Neuronal stem cell (in vitro differentiated cells): Measurements from ENCODE around the gene RALGAPA1.

Experiments
- DNase-seq: peaks from one replicate; pipeline ENCODE4 v3.0.0-alpha.2; 2013; ENCODE audit warnings: low spot score
- H2AFZ ChIP-seq: one replicate; pipeline ENCODE4 v1.6.1; 2013; ENCODE audit warnings: mild to moderate bottlenecking, low read length, inconsistent platforms
- H2AK5ac ChIP-seq: 2 replicates; pipeline ENCODE4 v1.6.1; 2013; ENCODE audit warnings: low read depth, mild to moderate bottlenecking, inconsistent platforms, low read length, moderate library complexity, mixed read lengths
- H2BK120ac ChIP-seq: 2 replicates; pipeline ENCODE4 v1.6.1; 2013; ENCODE audit warnings: low read depth, mild to moderate bottlenecking, inconsistent platforms, low read length, moderate library complexity, mixed read lengths
- H2BK12ac ChIP-seq: one replicate; pipeline ENCODE4 v1.6.1; 2013; ENCODE audit warnings: low read length, inconsistent platforms
- H2BK15ac ChIP-seq: 2 replicates; pipeline ENCODE4 v1.6.1; 2013; ENCODE audit warnings: mild to moderate bottlenecking, low read length, inconsistent platforms, mixed read lengths
- H2BK5ac ChIP-seq: one replicate; pipeline ENCODE4 v1.6.1; 2013; ENCODE audit warnings: inconsistent platforms, mild to moderate bottlenecking, low read length, moderate library complexity
- H3K14ac ChIP-seq: one replicate; pipeline ENCODE4 v1.6.1; 2013; ENCODE audit warnings: low read length, inconsistent platforms
- H3K18ac ChIP-seq: 2 replicates; pipeline ENCODE4 v1.6.1; 2013; ENCODE audit warnings: low read length, inconsistent platforms
- H3K23ac ChIP-seq: 2 replicates; pipeline ENCODE4 v1.6.1; 2013; ENCODE audit warnings: low read depth, mild to moderate bottlenecking, mixed read lengths, low read length, inconsistent platforms; ENCODE audit not compliant: poor library complexity
- H3K27ac ChIP-seq: replicated peaks from 3 replicates; pipeline ENCODE4 v1.5.1; 2013; ENCODE audit warnings: low read length, inconsistent platforms
- H3K27me3 ChIP-seq, 3 experiments: 2 replicates each; pipeline ENCODE4 v1.6.1; 2013; ENCODE audit warnings: low read length in 3 of 3, mild to moderate bottlenecking in 2 of 3, inconsistent platforms in 1 of 3, low read depth in 1 of 3, mixed read lengths in 1 of 3, moderate library complexity in 1 of 3; ENCODE audit not compliant: control insufficient read depth in 3 of 3, insufficient read depth in 3 of 3
- H3K36me3 ChIP-seq, 2 donors: replicated peaks in 1 of 2; 2 replicates each; pipeline ENCODE4 v1.6.1; 2013; ENCODE audit warnings: low read length in 2 of 2; ENCODE audit not compliant: control insufficient read depth in 2 of 2, insufficient read depth in 2 of 2
- H3K4ac ChIP-seq: 2 replicates; pipeline ENCODE4 v1.6.1; 2013; ENCODE audit warnings: inconsistent platforms, mild to moderate bottlenecking, low read length, moderate library complexity
- H3K4me1 ChIP-seq, 2 donors: 1 replicate in 1 of 2; 2 replicates in 1 of 2; pipeline ENCODE4 v1.6.1; 2013; ENCODE audit warnings: low read length in 2 of 2, low read depth in 1 of 2; ENCODE audit not compliant: control insufficient read depth in 2 of 2, insufficient read depth in 1 of 2
- H3K4me2 ChIP-seq: one replicate; pipeline ENCODE4 v1.6.1; 2013; ENCODE audit warnings: mild to moderate bottlenecking, low read length, inconsistent platforms; ENCODE audit not compliant: insufficient read depth, poor library complexity, severe bottlenecking
- H3K4me3 ChIP-seq, 2 donors: 2 replicates each; pipeline ENCODE4 v1.5.1; 2013; ENCODE audit warnings: low read length in 2 of 2, mild to moderate bottlenecking in 2 of 2, inconsistent platforms in 1 of 2, moderate library complexity in 1 of 2
- H3K79me1 ChIP-seq: one replicate; pipeline ENCODE4 v1.6.1; 2013; ENCODE audit warnings: low read depth, mild to moderate bottlenecking, inconsistent platforms, low read length, moderate library complexity
- H3K9ac ChIP-seq: one replicate; pipeline ENCODE4 v1.6.1; 2013; ENCODE audit warnings: mild to moderate bottlenecking, low read depth, low read length, inconsistent platforms; ENCODE audit not compliant: poor library complexity
- H3K9me3 ChIP-seq, 2 donors: replicated peaks in 1 of 2; 2 replicates each; pipeline versions ENCODE3 to v1.6.1; 2013; ENCODE audit warnings: low read length in 2 of 2, mild to moderate bottlenecking in 2 of 2, inconsistent platforms in 1 of 2, low read depth in 1 of 2, mixed read lengths in 1 of 2, moderate library complexity in 1 of 2; ENCODE audit not compliant: control insufficient read depth in 2 of 2, insufficient read depth in 1 of 2
- H4K8ac ChIP-seq: one replicate; pipeline ENCODE4 v1.6.1; 2013; ENCODE audit warnings: low read depth, mild to moderate bottlenecking, inconsistent platforms, low read length, moderate library complexity
- H4K91ac ChIP-seq: one replicate; pipeline ENCODE4 v1.6.1; 2013; ENCODE audit warnings: low read length, low read depth, mild to moderate bottlenecking, inconsistent platforms; ENCODE audit not compliant: poor library complexity
- WGBS, 2 donors: extraction: QIAGEN DNeasy Blood & Tissue Kit; methylation state at CpG; one replicate each; pipeline ENCODE4 v1.1.7; 2013; ENCODE audit warnings: missing lambda C conversion rate in 2 of 2, mixed read lengths in 1 of 2; ENCODE audit not compliant: insufficient read length in 2 of 2, insufficient replicate concordance in 1 of 2; ENCODE audit errors: extremely low coverage in 2 of 2; 5-methylcytosine and 5-hydroxymethylcytosine counted together

The RALGAPA1 gene

GRCh38 chr14:35715079-35715478 is 94.0 kb downstream of the RALGAPA1 start:
- Histone ChIP-seq H2BK5ac (no peak overlapping the region), H3K36me3 (peaks cover 0 to 29% of the 10 kb centered on the region in 2 donors), H3K27me3 (no peaks in the 10 kb centered on the region), H4K91ac (no peak overlapping the region), H2BK15ac (no peak overlapping the region), H3K4me3 (no peak overlapping the region), H3K9ac (no peak overlapping the region), H3K79me1 (no peaks in the 10 kb centered on the region), H3K4me1 (no peaks in the 10 kb centered on the region), H3K23ac (no peak overlapping the region), H3K27ac (no peak overlapping the region), H3K4me2 (no peak overlapping the region), H4K8ac (no peak overlapping the region), H3K18ac (no peak overlapping the region), H2BK12ac (no peak overlapping the region), H3K4ac (no peak overlapping the region), H3K14ac (no peak overlapping the region), H3K9me3 (peaks cover 0 to 16% of the 10 kb centered on the region in 2 donors), H2AK5ac (no peak overlapping the region), H2AFZ (no peak overlapping the region), H2BK120ac (no peak overlapping the region)
- DNase-seq = no peak
- 100% methylated on average over 1 of the region's 1 CpG; no CpG with 5 or more reads in 1 of the 2 donors for WGBS, 2 donors

GRCh38 chr14:35712466-35712865 is 96.6 kb downstream of the RALGAPA1 start:
- Histone ChIP-seq H3K79me1 (no peaks in the 10 kb centered on the region), H3K9ac (no peak overlapping the region), H2AFZ (no peak overlapping the region), H3K18ac (no peak overlapping the region), H2AK5ac (no peak overlapping the region), H4K91ac (no peak overlapping the region), H2BK5ac (no peak overlapping the region), H2BK120ac (no peak overlapping the region), H3K27me3 (no peaks in the 10 kb centered on the region), H3K27ac (no peak overlapping the region), H3K9me3 (peaks cover 0 to 16% of the 10 kb centered on the region in 2 donors), H2BK15ac (no peak overlapping the region), H3K4ac (no peak overlapping the region), H4K8ac (no peak overlapping the region), H3K4me1 (no peaks in the 10 kb centered on the region), H3K14ac (no peak overlapping the region), H3K23ac (no peak overlapping the region), H3K36me3 (peaks cover 0 to 24% of the 10 kb centered on the region in 2 donors), H3K4me2 (no peak overlapping the region), H3K4me3 (no peak overlapping the region), H2BK12ac (no peak overlapping the region)
- DNase-seq = no peak
- no CpG with 5 or more reads among the region's 3 CpGs for WGBS, 2 donors

GRCh38 chr14:35708062-35708461 is 101.0 kb downstream of the RALGAPA1 start:
- Histone ChIP-seq H2BK5ac (no peak overlapping the region), H3K4me2 (no peak overlapping the region)

GRCh38 chr14:35705636-35706035 is 103.5 kb downstream of the RALGAPA1 start:
- Histone ChIP-seq H3K4me2 (no peak overlapping the region), H3K4ac (no peak overlapping the region), H2AK5ac (no peak overlapping the region), H3K9me3 (peaks cover 0 to under 1% of the 10 kb centered on the region in 2 donors), H2BK15ac (no peak overlapping the region), H2BK120ac (no peak overlapping the region), H2BK5ac (no peak overlapping the region), H2BK12ac (no peak overlapping the region), H4K91ac (no peak overlapping the region), H3K27me3 (no peaks in the 10 kb centered on the region), H3K9ac (no peak overlapping the region), H3K23ac (no peak overlapping the region), H3K4me3 (no peak overlapping the region), H3K4me1 (no peaks in the 10 kb centered on the region), H3K27ac (no peak overlapping the region), H3K36me3 (peaks cover 0 to 18% of the 10 kb centered on the region in 2 donors), H4K8ac (no peak overlapping the region), H2AFZ (no peak overlapping the region), H3K18ac (no peak overlapping the region), H3K14ac (no peak overlapping the region), H3K79me1 (no peaks in the 10 kb centered on the region)
- no peak for DNase-seq
- whole genome bisulfite sequencing, 2 donors = no CpG with 5 or more reads among the region's 2 CpGs

More at GRCh38 chr14:35708062-35708461, 101.0 kb downstream of the RALGAPA1 start:
- H2BK15ac ChIP-seq = no peak overlapping the region
- no peak overlapping the region for H4K8ac ChIP-seq
- H3K14ac ChIP-seq = no peak overlapping the region
- DNase-seq = no peak
- H2BK12ac ChIP-seq = no peak overlapping the region
- H2BK120ac ChIP-seq = no peak overlapping the region
- H2AFZ ChIP-seq = no peak overlapping the region
- no CpG with 5 or more reads among the region's 1 CpG for WGBS, 2 donors
- no peak overlapping the region for H2AK5ac ChIP-seq
- H3K36me3 ChIP-seq = peaks cover 0 to 22% of the 10 kb centered on the region in 2 donors
- no peak overlapping the region for H3K18ac ChIP-seq
- no peak overlapping the region for H4K91ac ChIP-seq
- H3K27me3 ChIP-seq = no peaks in the 10 kb centered on the region
- H3K9ac ChIP-seq = no peak overlapping the region
- no peaks in the 10 kb centered on the region for H3K79me1 ChIP-seq
- no peak overlapping the region for H3K23ac ChIP-seq
- peaks cover 0 to 3% of the 10 kb centered on the region in 2 donors for H3K9me3 ChIP-seq
- H3K4me3 ChIP-seq = no peak overlapping the region
- H3K4ac ChIP-seq = no peak overlapping the region
- no peaks in the 10 kb centered on the region for H3K4me1 ChIP-seq
- no peak overlapping the region for H3K27ac ChIP-seq
